Lower lobe of right lung (tissue), 2 donors: ENCODE measurements around the gene IQCN. TPM values are rescaled to one million over a fixed set of nuclear protein-coding genes. Genes with fewer than 3 reads are reported as not detected.

ENCODE experiments used
- ATAC-seq, 2 donors: fragments of 200-7000 bp; cut with Tn5 transposase; one replicate each; pipeline ENCODE4 v1.9.1; 2020 to 2022; ENCODE audit warnings: mild to moderate bottlenecking in 2 of 2, moderate library complexity in 2 of 2
- DNase-seq: peaks from one replicate; pipeline ENCODE4 v3.0.0-alpha.2; 2020
- H3K27ac ChIP-seq: fragments of 200-600 bp; one replicate; pipeline ENCODE4 v1.8.0; 2022
- H3K27me3 ChIP-seq: fragments of 200-600 bp; one replicate; pipeline ENCODE4 v1.8.0; 2022; ENCODE audit warnings: low read depth
- H3K36me3 ChIP-seq: fragments of 200-600 bp; one replicate; pipeline ENCODE4 v1.8.0; 2022; ENCODE audit warnings: mild to moderate bottlenecking
- H3K4me1 ChIP-seq: fragments of 200-600 bp; one replicate; pipeline ENCODE4 v1.8.0; 2022
- H3K4me3 ChIP-seq: fragments of 200-600 bp; one replicate; pipeline ENCODE4 v1.8.0; 2022; ENCODE audit warnings: mild to moderate bottlenecking
- H3K9me3 ChIP-seq: fragments of 200-600 bp; one replicate; pipeline ENCODE4 v1.8.0; 2022
- CTCF ChIP-seq: fragments of 200-600 bp; IDR thresholded peaks from one replicate; pipeline ENCODE4 v1.8.0; 2022; ENCODE audit warnings: antibody characterized with exemption, mild to moderate bottlenecking
- intact Hi-C: fragments of 100-400 bp; cut with DNase I; formaldehyde crosslinking; loops from one replicate; pipeline ENCODE4 v1.11.0; 2022
- total RNA-seq: library from RNA; stranded (reverse); fragmentation: NEBNext Ultra II Directional; extraction: Animal tissue kit (Norgen Biotek cat#: 25700); gene quantifications from one replicate; pipeline ENCODE4 v1.2.1, GENCODE V29; 2021
- donor health status: DM: no; HTN: yes; CAD: no; lungs with severe emphysema.

Gene IQCN
- total RNA-seq, 1 donor from 2014 or later = 4.1 TPM

GRCh38 chr19:18225355-18225701 lies 48.9 kb downstream of the IQCN start:
- no peak for TF ChIP-seq CTCF
- Histone ChIP-seq H3K27me3 (peaks cover 34% of the 10 kb centered on the region), H3K27ac (peak overlapping the region; percentile 24), H3K4me1 (peaks cover 25% of the 10 kb centered on the region), H3K36me3 (no peaks in the 10 kb centered on the region), H3K4me3 (peak overlapping the region; percentile 55), H3K9me3 (no peaks in the 10 kb centered on the region)
- no peak for DNase-seq
- intact Hi-C loops = no loop called here
- ATAC-seq = no peak

DNA sequence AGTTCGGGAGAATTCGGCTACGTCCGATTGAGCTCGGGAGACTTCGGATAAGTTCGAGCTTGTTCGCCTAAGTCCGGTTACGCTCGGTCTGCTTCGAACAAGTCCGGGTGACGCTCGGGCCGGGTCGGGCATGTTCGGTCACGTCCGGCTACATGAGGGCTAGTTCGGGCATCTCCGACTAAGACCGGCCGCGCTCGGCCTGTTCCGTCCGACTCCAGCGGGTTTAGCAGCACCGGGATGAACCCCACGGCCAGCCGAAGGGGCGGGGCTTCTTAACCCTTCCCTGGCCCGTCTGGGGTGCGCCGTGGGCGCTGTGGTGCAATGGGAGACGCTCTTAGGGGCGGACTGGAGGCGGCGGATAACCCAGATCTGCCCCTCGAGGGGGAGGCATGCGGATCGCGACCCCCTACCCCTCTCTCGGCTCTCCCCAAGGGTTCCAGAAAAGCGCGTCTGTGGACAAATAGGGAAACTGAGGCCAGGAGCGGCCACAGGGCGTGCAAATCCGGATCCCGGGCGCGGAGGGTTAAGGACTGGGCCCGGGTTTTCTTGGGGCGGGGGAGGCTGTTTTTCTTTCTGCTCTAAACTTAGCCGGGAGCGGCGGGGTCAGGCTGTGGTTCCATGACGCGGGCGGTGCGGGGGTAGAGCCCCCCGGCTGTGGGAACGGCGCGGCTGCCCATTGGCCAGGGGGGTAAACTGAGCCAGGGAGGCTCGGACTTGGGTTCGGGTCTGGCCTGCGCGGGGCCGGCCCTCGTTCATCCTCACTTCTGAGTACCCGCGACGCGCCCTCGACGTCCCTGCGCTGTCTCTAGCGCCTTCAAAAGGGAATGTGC lies 49.5 kb downstream of the IQCN start:
- ATAC-seq (peak; percentile 99), DNase-seq (peak; percentile 98)
- intact Hi-C loops = no loop called here
- Histone ChIP-seq H3K4me3 (peak overlapping the region; percentile 55), H3K36me3 (no peaks in the 10 kb centered on the region), H3K27ac (peak overlapping the region; percentile 32), H3K9me3 (no peaks in the 10 kb centered on the region), H3K4me1 (peaks cover 25% of the 10 kb centered on the region), H3K27me3 (peaks cover 34% of the 10 kb centered on the region)
- no peak for TF ChIP-seq CTCF

- H3K4me3 ChIP-seq = peak overlapping the region; percentile 55
- peak overlapping the region; percentile 32 for H3K27ac ChIP-seq
- peak; percentile 38 to 45 for ATAC-seq
- H3K9me3 ChIP-seq = no peaks in the 10 kb centered on the region
- DNase-seq = peak; percentile 70
- no peak for TF ChIP-seq CTCF
- peaks cover 25% of the 10 kb centered on the region for H3K4me1 ChIP-seq
- no peaks in the 10 kb centered on the region for H3K36me3 ChIP-seq
- intact Hi-C loops = no loop called here
- H3K27me3 ChIP-seq = peaks cover 34% of the 10 kb centered on the region
These were observed 50.3 kb downstream of the IQCN start for GRCh38 chr19:18223860-18224524.

DNA sequence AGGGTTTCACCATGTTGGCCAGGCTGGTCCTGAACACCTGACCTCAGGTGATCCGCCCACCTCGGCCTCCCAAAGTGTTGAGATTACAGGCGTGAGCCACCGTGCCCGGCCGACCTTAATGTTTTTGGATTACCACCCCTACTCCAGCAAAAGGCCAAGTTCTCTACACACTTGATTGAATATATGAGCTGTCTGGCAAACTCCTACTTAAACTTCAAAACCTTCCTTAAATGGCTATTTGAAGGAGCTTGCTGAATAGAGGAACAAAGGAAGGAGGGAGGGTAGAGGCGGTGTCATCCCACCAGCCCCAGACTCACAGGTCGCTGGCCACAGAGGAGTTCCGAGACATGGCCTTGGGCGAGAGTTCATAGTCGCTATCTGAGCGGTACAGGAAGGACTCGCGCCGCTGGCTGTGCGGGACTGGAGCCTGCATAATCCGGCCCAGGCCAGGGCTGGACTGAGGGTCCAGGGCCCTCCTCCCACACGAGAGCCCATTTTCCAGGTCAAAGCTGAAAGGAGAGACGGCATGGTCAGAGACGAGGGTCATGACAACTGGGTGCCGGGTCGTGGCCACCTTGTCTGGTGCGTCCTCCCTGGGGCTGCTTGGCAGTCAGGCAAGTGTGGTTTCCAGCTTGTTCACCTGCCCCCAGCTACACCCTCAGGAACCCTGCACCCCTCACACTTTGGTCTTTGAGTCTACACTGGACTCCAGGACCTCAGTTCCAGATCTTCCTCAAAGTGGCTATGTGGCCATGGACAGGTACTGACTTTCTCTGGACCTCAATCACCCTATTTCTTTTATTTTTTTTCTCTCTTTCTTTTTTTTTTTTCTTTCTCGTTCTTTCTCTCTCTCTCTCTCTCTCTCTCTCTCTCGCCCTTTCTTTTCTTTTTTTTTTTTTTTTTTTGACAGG lies 52.2 kb downstream of the IQCN start:
- H3K27me3 ChIP-seq = peaks cover 24% of the 10 kb centered on the region
- ATAC-seq = no peak

More for the DNA sequence above, 52.2 kb downstream of the IQCN start:
- DNase-seq = no peak
- H3K4me3 ChIP-seq = no peak overlapping the region
- no peak overlapping the region for H3K27ac ChIP-seq
- TF ChIP-seq CTCF = no peak
- no peaks in the 10 kb centered on the region for H3K36me3 ChIP-seq
- intact Hi-C loops = no loop called here
- peaks cover 25% of the 10 kb centered on the region for H3K4me1 ChIP-seq
- no peaks in the 10 kb centered on the region for H3K9me3 ChIP-seq
